Measurements from ENCODE around the gene ZBTB1.
A peak's percentile ranks its signal among the peaks of the same experiment; 100 is the strongest.
"Not testable (repeated sequence)": the region's sequence is repeated elsewhere in the genome, so short reads cannot be mapped to it uniquely, and the experiment has no call there.

The ZBTB1 gene

DNA sequence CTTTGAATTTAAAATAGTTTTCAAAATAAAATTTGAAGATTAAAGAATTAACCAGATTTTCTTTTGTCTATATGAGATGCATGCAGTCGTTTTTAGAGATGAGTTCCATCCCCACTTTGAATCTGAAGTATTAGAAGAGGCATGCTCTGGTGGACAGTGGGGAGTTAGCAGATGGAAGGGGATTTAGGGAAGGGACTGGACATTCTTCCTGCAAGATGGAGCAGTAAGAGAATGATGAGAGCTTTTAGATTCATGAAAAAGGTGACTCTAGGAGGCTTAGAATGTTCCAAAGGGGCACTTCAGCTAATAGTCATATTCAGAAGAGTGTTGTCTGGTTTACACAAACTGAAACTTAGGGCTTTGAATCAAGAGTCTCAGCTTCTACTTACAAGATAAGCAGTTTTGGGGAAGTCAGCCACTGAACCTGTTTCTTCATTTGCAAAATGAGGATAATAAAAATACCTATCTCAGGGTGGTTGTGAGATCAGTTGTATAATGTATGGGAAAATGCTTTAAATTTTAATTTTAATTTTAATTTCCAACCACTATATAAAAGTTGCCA is 3.7 kb downstream of the ZBTB1 start:
- CTCF ChIA-PET: interaction anchor here (0.9 to 6.3 kb wide), 7 partner anchors 15 to 165 kb away, joined by 3 to 56 read pairs (median 8); no protein-coding TSS in a partner anchor
- POLR2A ChIA-PET: interaction anchor here (0.7 kb wide), 1 partner anchor 32 kb away, joined by 3 read pairs; the partner anchor contains the start of gene HSPA2
- DNase-seq (ENCODE audit: extremely low spot score): peak; percentile 60
- TF ChIP-seq, protein P1, sequence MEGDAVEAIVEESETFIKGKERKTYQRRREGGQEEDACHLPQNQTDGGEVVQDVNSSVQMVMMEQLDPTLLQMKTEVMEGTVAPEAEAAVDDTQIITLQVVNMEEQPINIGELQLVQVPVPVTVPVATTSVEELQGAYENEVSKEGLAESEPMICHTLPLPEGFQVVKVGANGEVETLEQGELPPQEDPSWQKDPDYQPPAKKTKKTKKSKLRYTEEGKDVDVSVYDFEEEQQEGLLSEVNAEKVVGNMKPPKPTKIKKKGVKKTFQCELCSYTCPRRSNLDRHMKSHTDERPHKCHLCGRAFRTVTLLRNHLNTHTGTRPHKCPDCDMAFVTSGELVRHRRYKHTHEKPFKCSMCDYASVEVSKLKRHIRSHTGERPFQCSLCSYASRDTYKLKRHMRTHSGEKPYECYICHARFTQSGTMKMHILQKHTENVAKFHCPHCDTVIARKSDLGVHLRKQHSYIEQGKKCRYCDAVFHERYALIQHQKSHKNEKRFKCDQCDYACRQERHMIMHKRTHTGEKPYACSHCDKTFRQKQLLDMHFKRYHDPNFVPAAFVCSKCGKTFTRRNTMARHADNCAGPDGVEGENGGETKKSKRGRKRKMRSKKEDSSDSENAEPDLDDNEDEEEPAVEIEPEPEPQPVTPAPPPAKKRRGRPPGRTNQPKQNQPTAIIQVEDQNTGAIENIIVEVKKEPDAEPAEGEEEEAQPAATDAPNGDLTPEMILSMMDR (IDR thresholded peaks at IDR 0.05; ENCODE audit: control extremely low read depth, extremely low read depth, low read depth, missing control alignments): no peak

DNA sequence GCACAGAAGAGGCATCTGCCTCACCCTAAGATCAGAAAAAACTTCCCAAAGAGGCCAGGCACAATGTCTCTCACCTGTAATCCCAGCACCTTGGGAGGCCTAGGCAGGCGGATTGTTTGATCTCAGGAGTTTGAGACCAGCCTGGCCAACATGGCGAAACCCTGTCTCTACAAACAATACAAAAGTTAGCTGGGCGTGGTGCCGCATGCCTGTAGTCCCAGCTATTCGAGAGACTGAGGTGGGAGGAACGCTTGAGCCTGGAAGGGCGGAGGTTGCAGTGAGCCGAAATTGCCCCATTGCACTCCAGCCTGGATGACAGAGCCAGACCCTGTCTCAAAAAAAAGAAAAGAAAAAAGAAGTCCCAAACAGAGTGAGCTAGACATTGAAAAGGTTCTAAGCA is 4.5 kb downstream of the ZBTB1 start:
- POLR2A ChIA-PET: no interaction called here
- CTCF ChIA-PET: interaction anchor here (0.9 to 6.3 kb wide), 6 partner anchors 14 to 166 kb away, joined by 3 to 56 read pairs (median 15); no protein-coding TSS in a partner anchor
- TF ChIP-seq, protein P1 (IDR thresholded peaks at IDR 0.05; ENCODE audit: control extremely low read depth, extremely low read depth, low read depth, missing control alignments): no peak
- no peak for DNase-seq (ENCODE audit: extremely low spot score)

DNA sequence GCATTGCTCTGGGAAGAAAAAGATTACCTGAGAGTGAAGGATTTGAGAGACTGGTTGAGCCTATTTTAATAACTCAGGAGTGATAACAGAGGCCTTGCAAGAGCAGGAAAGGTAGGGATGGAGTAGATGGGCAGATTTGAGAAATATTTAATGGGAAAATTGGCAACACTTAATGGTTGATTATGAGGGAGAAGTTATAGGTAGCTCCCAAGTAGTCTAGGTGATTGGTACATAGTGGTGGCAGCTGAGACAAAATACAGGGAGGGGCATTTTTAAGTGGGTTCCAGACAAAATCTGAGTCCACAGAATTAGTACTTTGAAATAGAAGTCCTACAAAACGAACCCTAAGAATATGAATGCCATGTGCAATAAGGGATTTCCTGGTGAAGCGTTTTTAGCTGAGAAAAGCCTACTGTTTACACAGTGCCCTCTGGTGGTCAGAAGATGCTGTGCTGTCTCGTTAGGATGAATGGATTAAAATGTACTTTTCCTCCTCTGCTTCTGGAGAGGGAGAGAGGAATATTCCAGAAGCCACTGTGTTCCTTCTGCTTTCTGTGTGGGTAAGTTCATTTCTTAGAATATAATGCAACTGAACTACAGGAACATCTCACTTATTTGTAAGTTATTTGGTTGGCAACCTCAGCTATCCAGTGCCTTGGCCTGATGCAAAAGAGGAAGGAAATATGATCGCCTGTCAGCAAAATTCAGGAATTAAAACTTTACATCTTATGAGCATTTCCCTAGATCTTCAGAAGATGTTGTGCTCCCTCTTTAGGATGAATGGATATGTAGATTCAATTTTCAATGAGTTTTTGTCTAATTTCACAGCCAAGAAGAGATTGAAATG is 6.5 kb downstream of the ZBTB1 start:
- peak; percentile 31 for DNase-seq (ENCODE audit: extremely low spot score)
- TF ChIP-seq, protein P1 (IDR thresholded peaks at IDR 0.05; ENCODE audit: control extremely low read depth, extremely low read depth, low read depth, missing control alignments): peak; percentile 89
- ChIA-PET POLR2A (interaction anchor here (0.7 to 1.2 kb wide), 2 partner anchors 19 to 29 kb away, joined by 3 read pairs; partner anchors contain the start of gene HSPA2), CTCF (interaction anchor here (0.6 to 6.3 kb wide), 25 partner anchors 9 to 168 kb away, joined by 3 to 56 read pairs (median 5); partner anchors contain the start of genes HSPA2 and MTHFD1)

DNA sequence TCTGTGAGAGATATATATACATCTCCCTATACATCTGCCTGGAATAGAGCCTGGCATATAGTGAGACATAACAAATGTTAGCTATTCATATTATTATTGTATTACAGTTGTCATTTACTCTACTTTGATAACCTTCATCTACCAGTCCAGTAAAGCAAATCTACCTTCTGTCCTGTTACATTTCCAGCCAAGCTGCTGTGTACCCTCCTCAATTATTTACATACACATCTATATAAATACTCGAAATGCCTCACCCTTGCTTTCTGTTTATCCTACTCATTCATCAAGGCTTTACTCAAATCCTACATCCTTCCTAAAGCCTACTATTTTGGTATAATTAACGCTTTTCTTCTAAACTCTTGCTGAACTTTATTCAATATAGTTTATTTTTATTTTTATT is 8.7 kb downstream of the ZBTB1 start:
- TF ChIP-seq, protein P1 (IDR thresholded peaks at IDR 0.05; ENCODE audit: control extremely low read depth, extremely low read depth, low read depth, missing control alignments): no peak
- CTCF ChIA-PET: interaction anchor here (6.3 kb wide), 1 partner anchor 10 kb away, joined by 56 read pairs; no protein-coding TSS in a partner anchor
- POLR2A ChIA-PET: no interaction called here
- DNase-seq (ENCODE audit: extremely low spot score): no peak

DNA sequence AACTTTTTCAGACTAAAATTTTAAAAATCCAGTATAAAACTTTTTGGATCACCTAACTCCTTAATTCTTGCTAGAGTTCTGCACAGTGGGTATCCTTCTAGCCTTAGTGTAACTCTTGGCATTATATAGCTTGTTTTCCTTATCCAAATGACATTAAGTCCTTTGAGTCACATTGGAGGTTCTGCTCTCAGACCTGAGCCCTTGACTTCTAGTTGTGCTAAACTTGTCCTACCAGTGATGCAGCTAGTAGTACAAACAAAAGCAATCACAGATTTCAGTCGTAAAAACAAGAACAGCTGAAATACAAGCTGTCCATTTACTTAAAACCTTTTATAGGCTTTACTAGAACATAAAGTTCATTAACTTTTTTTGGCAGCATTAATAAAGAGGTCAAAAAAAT is 10.5 kb downstream of the ZBTB1 start:
- CTCF ChIA-PET: interaction anchor here (0.8 to 2.1 kb wide), 5 partner anchors 11 to 85 kb away, joined by 3 to 8 read pairs (median 6); partner anchors contain the start of gene HSPA2
- DNase-seq (ENCODE audit: extremely low spot score): no peak
- POLR2A ChIA-PET: interaction anchor here (0.7 kb wide), 1 partner anchor 13 kb away, joined by 3 read pairs; no protein-coding TSS in a partner anchor

DNA sequence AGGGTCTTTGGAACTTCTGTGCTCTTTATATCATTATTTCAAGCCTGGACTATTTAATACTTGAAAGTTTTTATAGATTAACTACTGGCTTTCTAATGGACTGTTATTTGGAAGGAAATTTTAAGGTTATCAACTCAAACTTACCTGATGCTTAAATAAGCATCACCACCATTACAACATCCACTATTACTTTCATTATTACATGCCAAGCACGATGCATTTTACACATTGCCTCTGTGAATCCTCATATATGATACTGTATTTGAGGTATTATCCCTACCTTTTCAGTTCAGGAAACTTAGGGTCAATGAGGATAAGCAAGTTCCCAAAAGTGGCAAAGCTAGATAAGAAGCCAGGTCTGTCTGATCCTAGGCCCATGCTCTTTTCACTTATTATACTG is 12.4 kb downstream of the ZBTB1 start:
- DNase-seq (ENCODE audit: extremely low spot score): no peak
- ChIA-PET POLR2A (interaction anchor here (1.4 kb wide), 1 partner anchor 23 kb away, joined by 3 read pairs; the partner anchor contains the start of gene HSPA2), CTCF (interaction anchor here (0.8 kb wide), 1 partner anchor 17 kb away, joined by 3 read pairs; no protein-coding TSS in a partner anchor)
- TF ChIP-seq, protein P1 (IDR thresholded peaks at IDR 0.05; ENCODE audit: control extremely low read depth, extremely low read depth, low read depth, missing control alignments): no peak

More for the DNA sequence above, 10.5 kb downstream of the ZBTB1 start:
- TF ChIP-seq, protein P1 (IDR thresholded peaks at IDR 0.05; ENCODE audit: control extremely low read depth, extremely low read depth, low read depth, missing control alignments): no peak

DNA sequence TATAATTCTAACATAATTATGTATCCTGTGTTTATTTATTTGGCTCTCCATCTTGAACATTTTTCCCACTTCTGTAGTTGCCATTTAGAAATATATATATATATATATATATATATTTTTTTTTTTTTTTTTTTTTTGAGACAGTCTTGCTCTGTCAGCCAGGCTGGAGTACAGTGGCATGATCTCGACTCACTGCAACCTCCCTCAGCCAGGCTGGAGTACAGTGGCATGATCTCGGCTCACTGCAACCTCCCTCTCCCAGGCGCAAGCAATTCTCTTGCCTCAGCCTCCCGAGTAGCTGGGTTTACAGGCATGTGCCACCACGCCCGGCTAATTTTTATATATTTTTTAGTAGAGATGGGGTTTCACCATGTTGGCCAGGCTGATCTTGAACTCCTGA is 13.1 kb downstream of the ZBTB1 start:
- CTCF ChIA-PET: interaction anchor here (0.8 kb wide), 1 partner anchor 16 kb away, joined by 3 read pairs; no protein-coding TSS in a partner anchor
- DNase-seq (ENCODE audit: extremely low spot score); POLR2A ChIA-PET: not testable (repeated sequence)
